Measurements from ENCODE around the gene SLC6A3. TPM values are rescaled to one million over a fixed set of nuclear protein-coding genes. Genes with fewer than 3 reads are reported as not detected.

The SLC6A3 gene
- total RNA-seq, 1 donor from 2014 or later: not detected

DNA sequence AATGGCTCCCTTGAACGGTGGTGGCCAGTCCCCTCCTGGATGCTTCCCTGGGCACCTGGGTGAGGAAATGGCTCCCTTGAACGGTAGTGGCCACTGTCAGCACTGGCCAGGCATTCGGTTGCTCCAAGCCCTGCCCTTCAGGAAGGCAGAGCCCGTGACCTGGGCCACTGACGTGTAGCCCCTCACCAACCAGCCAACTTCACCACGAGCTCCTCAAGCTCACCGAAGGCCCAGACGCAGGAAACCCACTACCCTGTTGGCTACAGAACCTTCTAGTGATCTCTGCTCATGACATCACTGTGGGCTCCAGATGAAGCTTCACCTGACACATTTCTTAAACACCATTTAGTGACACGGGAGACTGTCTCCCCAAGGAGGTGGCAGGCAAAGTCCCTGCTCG, 9.2 kb downstream of the SLC6A3 start:
- peaks cover 15% of the 10 kb centered on the region for H3K9me3 Mint-ChIP-seq (ENCODE audit: low read depth)
- no peak overlapping the region for H3K27ac Mint-ChIP-seq (ENCODE audit: unreplicated experiment)
- peaks cover 6% of the 10 kb centered on the region for H3K36me3 Mint-ChIP-seq (ENCODE audit: low read depth)
- DNase-seq (ENCODE audit: low spot score): peak; percentile 67
- TF ChIP-seq, protein P1, sequence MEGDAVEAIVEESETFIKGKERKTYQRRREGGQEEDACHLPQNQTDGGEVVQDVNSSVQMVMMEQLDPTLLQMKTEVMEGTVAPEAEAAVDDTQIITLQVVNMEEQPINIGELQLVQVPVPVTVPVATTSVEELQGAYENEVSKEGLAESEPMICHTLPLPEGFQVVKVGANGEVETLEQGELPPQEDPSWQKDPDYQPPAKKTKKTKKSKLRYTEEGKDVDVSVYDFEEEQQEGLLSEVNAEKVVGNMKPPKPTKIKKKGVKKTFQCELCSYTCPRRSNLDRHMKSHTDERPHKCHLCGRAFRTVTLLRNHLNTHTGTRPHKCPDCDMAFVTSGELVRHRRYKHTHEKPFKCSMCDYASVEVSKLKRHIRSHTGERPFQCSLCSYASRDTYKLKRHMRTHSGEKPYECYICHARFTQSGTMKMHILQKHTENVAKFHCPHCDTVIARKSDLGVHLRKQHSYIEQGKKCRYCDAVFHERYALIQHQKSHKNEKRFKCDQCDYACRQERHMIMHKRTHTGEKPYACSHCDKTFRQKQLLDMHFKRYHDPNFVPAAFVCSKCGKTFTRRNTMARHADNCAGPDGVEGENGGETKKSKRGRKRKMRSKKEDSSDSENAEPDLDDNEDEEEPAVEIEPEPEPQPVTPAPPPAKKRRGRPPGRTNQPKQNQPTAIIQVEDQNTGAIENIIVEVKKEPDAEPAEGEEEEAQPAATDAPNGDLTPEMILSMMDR (IDR thresholded peaks at IDR 0.05): no peak
- H3K27me3 Mint-ChIP-seq (ENCODE audit: low read depth): peaks cover 31% of the 10 kb centered on the region
- no peaks in the 10 kb centered on the region for H3K4me1 Mint-ChIP-seq (ENCODE audit: low read depth)
- H3K4me3 Mint-ChIP-seq (ENCODE audit: unreplicated experiment): no peak overlapping the region

DNA sequence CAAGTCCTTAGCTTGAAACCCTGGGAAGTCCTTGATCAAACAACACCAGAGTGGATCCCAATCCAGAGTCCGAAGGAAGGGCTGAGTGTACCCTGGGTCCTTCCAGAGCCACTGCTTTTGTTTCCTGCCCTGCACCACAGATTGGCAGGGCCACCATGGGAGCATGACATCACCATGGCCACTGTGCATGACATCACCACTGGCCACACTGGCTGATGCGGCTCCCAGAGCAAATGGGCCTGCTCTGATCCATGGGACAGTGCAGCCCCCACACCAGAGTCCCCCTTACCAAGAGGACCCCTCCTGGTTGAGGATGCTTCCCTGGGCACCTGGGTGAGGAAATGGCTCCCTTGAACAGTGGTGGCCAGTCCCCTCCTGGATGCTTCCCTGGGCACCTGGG, 9.9 kb downstream of the SLC6A3 start:
- TF ChIP-seq, protein P1 (IDR thresholded peaks at IDR 0.05): no peak

DNA sequence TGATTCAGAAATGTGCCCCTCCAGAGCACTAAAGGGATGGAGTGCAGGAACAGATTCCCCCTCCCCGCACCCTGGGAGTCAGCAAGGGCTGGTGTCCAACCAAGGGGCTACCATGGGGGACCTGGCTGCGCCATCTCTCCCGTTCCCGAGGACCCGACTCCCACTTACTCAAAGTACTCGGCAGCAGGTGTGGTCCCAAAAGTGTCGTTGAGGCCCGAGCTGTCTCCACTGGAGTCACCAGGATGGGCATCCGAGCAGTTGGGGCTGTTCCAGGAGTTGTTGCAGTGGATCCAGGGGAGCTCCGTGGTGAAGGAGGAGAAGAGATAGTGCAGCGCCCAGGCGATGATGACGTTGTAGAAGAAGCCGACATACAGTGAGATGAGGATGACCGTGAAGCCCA, 12.9 kb downstream of the SLC6A3 start:
- TF ChIP-seq, protein P1 (IDR thresholded peaks at IDR 0.05): no peak
- no peaks in the 10 kb centered on the region for H3K4me1 Mint-ChIP-seq (ENCODE audit: low read depth)
- H3K27ac Mint-ChIP-seq (ENCODE audit: unreplicated experiment): no peak overlapping the region
- peaks cover 31% of the 10 kb centered on the region for H3K9me3 Mint-ChIP-seq (ENCODE audit: low read depth)
- peak; percentile 84 for DNase-seq (ENCODE audit: low spot score)
- H3K4me3 Mint-ChIP-seq (ENCODE audit: unreplicated experiment): no peak overlapping the region
- peaks cover 10% of the 10 kb centered on the region for H3K36me3 Mint-ChIP-seq (ENCODE audit: low read depth)
- H3K27me3 Mint-ChIP-seq (ENCODE audit: low read depth): peaks cover 5% of the 10 kb centered on the region

More for the DNA sequence above, 9.9 kb downstream of the SLC6A3 start:
- no peak for DNase-seq (ENCODE audit: low spot score)
- Mint-ChIP-seq H3K27ac (ENCODE audit: unreplicated experiment) (no peak overlapping the region), H3K36me3 (ENCODE audit: low read depth) (peaks cover 6% of the 10 kb centered on the region), H3K27me3 (ENCODE audit: low read depth) (peaks cover 28% of the 10 kb centered on the region), H3K9me3 (ENCODE audit: low read depth) (peaks cover 14% of the 10 kb centered on the region), H3K4me3 (ENCODE audit: unreplicated experiment) (no peak overlapping the region), H3K4me1 (ENCODE audit: low read depth) (no peaks in the 10 kb centered on the region)

DNA sequence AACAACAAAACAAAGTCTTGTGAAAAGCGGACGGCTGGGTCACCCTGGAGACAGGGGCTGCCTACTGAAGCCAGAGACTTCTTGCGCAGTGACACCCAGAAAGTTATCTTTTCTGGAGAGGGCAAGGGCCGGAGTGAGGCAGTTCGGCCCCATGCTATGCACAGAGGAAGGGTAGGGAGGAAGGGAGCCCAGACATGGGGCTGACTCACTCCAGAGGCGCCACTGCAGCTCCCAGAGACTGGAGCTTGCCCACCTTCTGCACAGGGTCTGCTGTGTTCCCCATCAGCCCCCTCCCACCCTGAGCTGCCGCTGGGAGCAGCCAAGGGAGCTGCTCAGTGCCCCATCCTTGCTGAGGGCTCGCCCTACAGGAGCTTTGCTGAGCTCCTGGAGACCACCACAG, 13.3 kb downstream of the SLC6A3 start:
- TF ChIP-seq, protein P1 (IDR thresholded peaks at IDR 0.05): no peak
- H3K4me1 Mint-ChIP-seq (ENCODE audit: low read depth): no peaks in the 10 kb centered on the region
- peaks cover 3% of the 10 kb centered on the region for H3K27me3 Mint-ChIP-seq (ENCODE audit: low read depth)
- H3K27ac Mint-ChIP-seq (ENCODE audit: unreplicated experiment): no peak overlapping the region
- no peak overlapping the region for H3K4me3 Mint-ChIP-seq (ENCODE audit: unreplicated experiment)
- peaks cover 12% of the 10 kb centered on the region for H3K36me3 Mint-ChIP-seq (ENCODE audit: low read depth)
- H3K9me3 Mint-ChIP-seq (ENCODE audit: low read depth): peaks cover 34% of the 10 kb centered on the region
- peak; percentile 68 for DNase-seq (ENCODE audit: low spot score)

DNA sequence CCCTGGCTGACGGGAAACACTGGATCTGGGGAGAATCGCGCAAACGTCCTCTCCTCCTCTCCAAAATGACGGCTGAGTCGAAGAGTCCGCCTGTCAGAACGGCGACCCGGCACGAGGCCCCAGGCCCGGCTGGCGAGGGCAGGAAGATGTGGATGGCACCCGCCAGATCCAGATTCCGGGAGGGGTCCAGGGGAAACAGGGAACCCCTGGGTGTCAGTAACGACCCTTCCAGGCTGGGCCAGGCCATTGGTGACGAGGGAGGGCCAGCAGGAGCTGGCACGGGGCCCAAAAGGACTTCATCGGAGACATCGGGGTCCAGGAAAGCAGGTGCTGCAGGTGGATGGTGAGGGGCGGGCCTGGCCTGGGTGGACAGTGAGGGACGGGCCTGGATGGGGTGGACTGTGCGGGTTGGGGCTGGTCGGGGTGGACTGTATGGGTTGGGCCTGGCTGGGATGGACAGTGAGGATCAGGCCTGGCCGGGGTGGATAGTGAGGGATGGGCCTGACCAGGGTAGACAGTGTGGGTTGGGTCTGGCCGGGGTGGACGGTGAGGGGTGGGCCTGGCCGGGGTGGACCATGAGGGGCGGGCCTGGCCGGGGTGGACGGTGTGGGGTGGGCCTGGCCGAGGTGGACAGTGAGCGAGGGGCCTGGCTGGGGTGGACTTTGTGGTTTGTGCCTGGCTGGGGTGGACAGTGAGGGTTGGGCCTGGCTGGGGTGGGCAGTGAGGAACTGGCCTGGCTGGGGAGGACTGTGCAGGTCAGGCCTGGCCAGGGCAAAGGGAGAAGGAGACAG, 14.0 kb downstream of the SLC6A3 start:
- H3K27me3 Mint-ChIP-seq (ENCODE audit: low read depth): peaks cover 3% of the 10 kb centered on the region
- H3K4me3 Mint-ChIP-seq (ENCODE audit: unreplicated experiment): no peak overlapping the region
- TF ChIP-seq, protein P1 (IDR thresholded peaks at IDR 0.05): no peak
- H3K4me1 Mint-ChIP-seq (ENCODE audit: low read depth): no peaks in the 10 kb centered on the region
- peak; percentile 90 for DNase-seq (ENCODE audit: low spot score)
- H3K27ac Mint-ChIP-seq (ENCODE audit: unreplicated experiment): no peak overlapping the region
- H3K36me3 Mint-ChIP-seq (ENCODE audit: low read depth): peaks cover 14% of the 10 kb centered on the region
- peaks cover 41% of the 10 kb centered on the region for H3K9me3 Mint-ChIP-seq (ENCODE audit: low read depth)

Data from chondrocyte (in vitro differentiated cells).